ENCODE data around the gene TICAM2.
A peak's percentile ranks its signal among the peaks of the same experiment; 100 is the strongest.
"Not testable (repeated sequence)": the region's sequence is repeated elsewhere in the genome, so short reads cannot be mapped to it uniquely, and the experiment has no call there.

The TICAM2 gene

GRCh38 chr5:115601701-115602590, at the start of gene TICAM2:
Gene TICAM2 (minus strand): TSS chr5:115602479. CDS start chr5:115581256, 21,223 bp downstream.
- DNase-seq = peak; percentile 69

- no peak for DNase-seq
Observed at GRCh38 chr5:115649541-115649940, 47.3 kb upstream of the TICAM2 start.

- DNase-seq = no peak
Observed at GRCh38 chr5:115648056-115648455, 45.8 kb upstream of the TICAM2 start.

- not testable (repeated sequence) for DNase-seq
Observed at GRCh38 chr5:115645386-115645785, 43.1 kb upstream of the TICAM2 start.

GRCh38 chr5:115644046-115644445, 41.8 kb upstream of the TICAM2 start:
- no peak for DNase-seq

GRCh38 chr5:115641948-115642347, 39.7 kb upstream of the TICAM2 start:
- no peak for DNase-seq

- DNase-seq = no peak
Observed at GRCh38 chr5:115640274-115640673, 38.0 kb upstream of the TICAM2 start.

GRCh38 chr5:115639377-115639776, 37.1 kb upstream of the TICAM2 start:
- DNase-seq = no peak

- no peak for DNase-seq
Observed at GRCh38 chr5:115637507-115637906, 35.2 kb upstream of the TICAM2 start.

GRCh38 chr5:115636008-115636407, 33.7 kb upstream of the TICAM2 start:
- DNase-seq = no peak

- peak; percentile 79 for DNase-seq
Observed at GRCh38 chr5:115634343-115635132, 32.3 kb upstream of the TICAM2 start.

GRCh38 chr5:115629903-115630302, 27.6 kb upstream of the TICAM2 start:
- DNase-seq = no peak

GRCh38 chr5:115627295-115627865, 25.1 kb upstream of the TICAM2 start:
- no peak for DNase-seq

GRCh38 chr5:115626445-115626823, 24.2 kb upstream of the TICAM2 start:
- no peak for DNase-seq

GRCh38 chr5:115625579-115626444, 23.5 kb upstream of the TICAM2 start, which contains the start of gene TMED7:
Gene TMED7 (minus strand): TSS chr5:115626036. CDS start chr5:115625792, 244 bp downstream.
- DNase-seq = peak; percentile 99

GRCh38 chr5:115624994-115625393, 22.7 kb upstream of the TICAM2 start:
- no peak for DNase-seq

GRCh38 chr5:115623658-115624057, 21.4 kb upstream of the TICAM2 start:
- no peak for DNase-seq

GRCh38 chr5:115621365-115621900, 19.2 kb upstream of the TICAM2 start:
- DNase-seq = no peak

GRCh38 chr5:115616892-115617291, 14.6 kb upstream of the TICAM2 start:
- DNase-seq = no peak

GRCh38 chr5:115616472-115616871, 14.2 kb upstream of the TICAM2 start:
- no peak for DNase-seq

GRCh38 chr5:115611873-115612272, 9.6 kb upstream of the TICAM2 start:
- DNase-seq = no peak

GRCh38 chr5:115607935-115608334, 5.7 kb upstream of the TICAM2 start:
- no peak for DNase-seq

Data from CD4-positive, alpha-beta T cell treated with Interleukin-15 for 1 hour (primary cell).